GM21737 (cell line): ENCODE measurements around the gene TSNAXIP1.

Experiments used
- ATAC-seq: cut with Tn5 transposase; IDR thresholded peaks from one replicate; pipeline ENCODE4 v1.9.1; 2021; ENCODE audit warnings: mild to moderate bottlenecking, moderate library complexity; ENCODE audit not compliant: unreplicated experiment

Gene TSNAXIP1, protein sequence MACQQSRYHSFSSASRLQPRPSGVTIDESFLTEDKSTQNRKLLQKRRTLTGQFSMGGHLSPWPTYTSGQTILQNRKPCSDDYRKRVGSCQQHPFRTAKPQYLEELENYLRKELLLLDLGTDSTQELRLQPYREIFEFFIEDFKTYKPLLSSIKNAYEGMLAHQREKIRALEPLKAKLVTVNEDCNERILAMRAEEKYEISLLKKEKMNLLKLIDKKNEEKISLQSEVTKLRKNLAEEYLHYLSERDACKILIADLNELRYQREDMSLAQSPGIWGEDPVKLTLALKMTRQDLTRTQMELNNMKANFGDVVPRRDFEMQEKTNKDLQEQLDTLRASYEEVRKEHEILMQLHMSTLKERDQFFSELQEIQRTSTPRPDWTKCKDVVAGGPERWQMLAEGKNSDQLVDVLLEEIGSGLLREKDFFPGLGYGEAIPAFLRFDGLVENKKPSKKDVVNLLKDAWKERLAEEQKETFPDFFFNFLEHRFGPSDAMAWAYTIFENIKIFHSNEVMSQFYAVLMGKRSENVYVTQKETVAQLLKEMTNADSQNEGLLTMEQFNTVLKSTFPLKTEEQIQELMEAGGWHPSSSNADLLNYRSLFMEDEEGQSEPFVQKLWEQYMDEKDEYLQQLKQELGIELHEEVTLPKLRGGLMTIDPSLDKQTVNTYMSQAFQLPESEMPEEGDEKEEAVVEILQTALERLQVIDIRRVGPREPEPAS

DNA sequence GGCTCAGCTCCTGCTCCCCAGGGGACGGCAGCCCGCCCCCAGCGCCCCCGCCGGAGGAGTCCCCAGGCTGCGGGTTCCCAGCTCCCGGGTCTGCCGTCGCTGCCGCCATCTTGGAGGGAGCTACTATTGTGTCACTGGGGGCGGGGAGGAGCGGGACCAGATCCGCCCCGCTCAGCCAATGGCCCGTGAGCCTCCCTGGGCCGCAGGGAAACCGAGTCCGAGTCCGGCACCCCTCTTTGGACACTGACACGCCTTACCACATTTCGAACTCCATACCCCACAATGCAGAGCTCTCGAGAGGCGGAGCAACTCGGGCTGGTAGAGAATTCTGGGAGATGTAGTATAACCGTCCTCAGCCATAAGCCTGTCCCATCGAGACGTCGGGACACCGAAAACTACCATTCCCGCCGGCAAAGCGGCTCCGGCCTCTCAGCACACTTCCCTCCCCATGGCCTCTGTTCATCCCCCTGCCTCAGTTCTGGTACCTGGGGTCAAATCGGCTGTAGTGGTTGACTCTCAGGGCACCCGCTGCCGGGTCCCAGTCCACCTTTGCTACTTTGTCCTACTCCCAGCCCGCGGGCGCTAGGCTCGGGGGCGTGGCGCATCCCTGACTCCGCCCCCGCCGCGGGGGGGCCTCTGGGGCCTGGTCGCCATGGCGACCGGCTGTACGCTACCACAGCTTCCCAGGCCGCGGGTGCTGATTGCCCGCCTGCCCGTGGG, at the start of gene TSNAXIP1, which contains the start of gene RANBP10:
TSNAXIP1 (plus strand) TSS at position 462 of the 720 bp plus-strand sequence. CDS start 261 bp downstream, outside the sequence.
RANBP10 (minus strand) TSS at position 133 of the 720 bp plus-strand sequence; CDS start at position 109, 24 bp downstream.
- ATAC-seq = peak; percentile 91

GRCh38 chr16:67758006-67758405, 48.7 kb upstream of the TSNAXIP1 start:
- ATAC-seq = no peak

- no peak for ATAC-seq
These were observed 47.7 kb upstream of the TSNAXIP1 start for GRCh38 chr16:67758966-67759365.

DNA sequence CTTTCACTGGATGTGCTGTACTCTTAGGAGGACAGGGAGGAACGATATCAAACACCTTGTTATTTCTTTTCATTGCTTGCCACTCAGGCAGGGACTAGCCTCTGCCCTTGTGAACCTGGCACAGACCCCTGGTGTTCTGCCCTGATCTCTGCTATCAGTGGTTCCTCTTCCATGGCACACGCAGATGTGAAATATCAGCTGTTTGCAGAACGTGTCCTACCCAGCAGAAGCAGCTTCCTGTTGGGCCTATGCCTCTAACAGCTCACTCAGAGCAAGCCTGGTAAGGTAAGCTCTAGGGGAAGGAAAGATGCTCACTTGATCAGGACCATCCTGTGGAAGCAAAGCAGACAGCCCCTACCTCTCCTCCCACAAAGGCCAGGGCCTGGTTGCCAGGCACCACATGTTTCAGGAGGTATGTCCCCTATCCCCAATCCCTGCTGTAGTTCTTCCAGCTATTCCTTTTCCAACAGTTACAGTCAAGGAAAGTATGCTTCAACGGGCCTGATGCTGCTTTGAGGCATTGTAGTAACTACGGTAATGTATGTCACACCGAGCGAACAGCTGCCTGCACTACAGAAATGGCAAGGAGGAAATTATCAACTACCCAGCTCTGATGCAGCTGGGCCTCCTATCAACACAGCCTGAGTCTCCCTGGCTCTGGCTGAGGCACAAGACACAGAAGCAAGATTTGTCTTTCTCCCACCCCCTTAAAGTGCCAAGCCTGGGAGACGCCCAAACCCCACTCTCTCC, 46.3 kb upstream of the TSNAXIP1 start:
- no peak for ATAC-seq

DNA sequence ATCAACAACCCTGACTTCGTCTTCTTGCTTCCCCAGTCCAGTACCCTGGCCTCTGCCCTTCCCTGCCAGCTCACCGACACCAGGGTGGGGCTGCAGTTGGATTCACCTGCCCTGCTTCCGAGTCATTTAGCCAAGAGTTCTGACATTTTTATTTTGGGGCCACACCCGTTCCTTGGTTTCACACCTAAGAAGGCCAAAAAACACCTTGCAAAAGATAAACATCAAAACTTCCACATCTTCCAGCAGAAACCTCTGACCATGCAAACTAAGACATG, 45.8 kb upstream of the TSNAXIP1 start:
- no peak for ATAC-seq

DNA sequence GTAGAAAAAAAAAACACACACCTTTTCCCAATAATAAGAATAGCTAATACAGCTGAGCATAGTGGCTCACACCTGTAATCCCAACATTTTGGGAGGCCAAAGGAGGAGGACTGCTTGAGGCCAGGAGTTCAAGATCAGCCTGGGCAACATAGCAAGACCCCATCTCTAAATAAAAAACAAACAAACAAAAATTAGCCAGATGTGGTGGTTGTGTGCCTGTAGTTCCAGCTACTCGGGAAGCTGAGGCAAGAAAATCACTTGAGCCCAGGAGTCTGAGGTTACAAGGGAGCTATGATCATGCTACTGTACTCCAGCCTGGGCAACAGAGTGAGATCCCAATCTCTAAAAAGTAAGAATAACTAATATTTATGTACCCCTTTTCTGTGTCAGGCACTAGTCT, 44.8 kb upstream of the TSNAXIP1 start:
- ATAC-seq = no peak

GRCh38 chr16:67762385-67762784, 44.3 kb upstream of the TSNAXIP1 start:
- ATAC-seq = no peak

DNA sequence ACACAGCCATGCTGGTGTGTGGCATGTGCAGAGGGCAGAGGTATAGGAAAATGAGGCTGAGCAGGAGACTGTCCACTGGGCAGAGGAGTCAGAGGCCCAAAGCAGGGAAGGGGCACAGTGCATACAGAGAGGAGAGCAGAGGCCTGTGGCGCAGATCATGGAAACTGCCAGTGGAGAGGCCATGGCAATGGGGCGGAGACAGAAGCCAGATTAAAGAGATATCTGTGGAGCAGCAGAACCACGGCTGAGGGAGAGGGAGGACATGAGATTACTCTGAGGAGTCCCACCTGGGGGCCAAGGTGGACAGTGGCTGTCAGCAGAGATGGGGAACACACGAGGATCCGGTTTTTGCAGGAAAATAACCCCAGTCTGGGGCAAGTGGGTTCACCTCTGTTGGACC, 43.6 kb upstream of the TSNAXIP1 start:
- ATAC-seq = no peak

GRCh38 chr16:67764158-67764667, 42.5 kb upstream of the TSNAXIP1 start:
- no peak for ATAC-seq

- ATAC-seq = no peak
These were observed 40.4 kb upstream of the TSNAXIP1 start for GRCh38 chr16:67766291-67766690.

DNA sequence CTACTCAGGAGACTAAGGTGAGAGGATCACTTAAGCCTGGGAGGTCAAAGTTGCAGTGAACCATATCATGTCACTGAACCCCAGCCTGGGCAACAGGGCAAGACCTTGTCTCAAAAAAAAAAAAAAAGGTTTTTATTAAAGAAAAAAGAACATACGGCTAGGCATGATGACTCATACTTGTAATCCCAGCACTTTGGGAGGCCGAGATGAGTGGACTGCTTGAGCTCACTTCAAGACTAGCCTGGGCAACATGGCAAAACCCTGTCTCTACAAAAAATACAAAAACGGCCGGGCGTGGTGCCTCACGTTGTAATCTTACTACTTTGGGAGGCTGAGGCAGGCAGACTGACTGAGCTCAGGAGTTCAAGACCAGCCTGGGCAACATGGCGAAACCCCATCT, 38.7 kb upstream of the TSNAXIP1 start:
- no peak for ATAC-seq

- ATAC-seq = no peak
These were observed 36.2 kb upstream of the TSNAXIP1 start for GRCh38 chr16:67770346-67770991.

DNA sequence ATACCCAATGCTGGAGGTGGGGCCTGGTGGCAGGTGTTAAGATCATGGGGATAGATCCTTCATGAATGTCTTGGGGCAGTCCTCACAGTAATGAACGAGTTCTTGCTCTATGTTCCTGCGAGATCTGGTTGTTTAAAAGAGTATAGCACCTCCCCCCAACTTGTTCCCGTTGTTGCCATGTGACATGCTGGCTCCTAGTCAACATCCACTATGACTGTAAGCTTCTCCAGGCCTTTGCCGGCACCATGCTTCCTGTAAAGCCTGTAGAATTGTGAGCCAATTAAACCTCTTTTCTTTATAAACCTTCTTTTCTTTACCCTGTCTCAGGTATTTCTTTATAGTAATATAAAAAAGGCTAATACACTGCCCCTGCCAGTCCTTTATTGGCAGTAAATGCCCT, 33.6 kb upstream of the TSNAXIP1 start:
- no peak for ATAC-seq

DNA sequence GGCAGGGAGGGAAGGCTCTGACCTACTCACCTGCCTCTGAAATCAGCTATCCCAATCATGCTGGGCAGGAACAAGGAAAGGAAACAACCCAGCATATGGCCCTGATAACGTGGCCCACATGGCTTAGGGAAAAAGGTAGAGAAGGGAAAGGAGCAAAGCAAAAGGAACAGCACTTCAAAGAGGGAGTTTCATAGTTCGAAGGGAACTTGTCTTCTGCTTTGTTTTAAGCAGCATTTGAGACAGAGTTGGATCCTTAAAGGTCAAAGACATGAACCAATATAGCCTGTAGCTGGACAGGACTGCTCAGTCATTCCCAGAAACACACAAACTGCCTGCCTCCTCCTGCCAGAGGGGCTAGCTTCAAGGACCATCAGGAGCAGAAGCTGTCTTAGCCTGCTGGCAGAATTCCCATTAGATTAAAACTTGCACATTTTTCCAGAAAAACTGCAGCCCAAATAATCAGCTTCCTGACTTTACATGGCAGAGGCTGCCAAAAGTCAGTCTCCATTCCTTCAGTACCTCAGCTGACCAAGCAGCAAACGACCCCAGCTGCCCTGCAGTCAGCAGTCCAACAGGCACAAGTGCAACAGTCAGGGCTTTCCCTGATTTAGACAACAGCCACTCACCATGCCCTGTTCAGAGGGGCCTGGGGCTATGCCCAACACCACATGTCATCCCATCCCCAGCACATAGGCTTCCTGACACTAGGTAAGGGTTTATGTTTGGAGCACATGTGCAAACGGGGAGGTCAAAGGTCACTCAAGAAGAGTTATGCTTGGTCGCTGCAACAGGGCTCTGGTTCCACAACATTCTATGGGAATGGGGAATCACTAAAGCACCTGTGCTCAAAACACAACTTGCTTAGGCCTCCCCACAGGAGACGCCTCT, 32.9 kb upstream of the TSNAXIP1 start:
- ATAC-seq = no peak

- no peak for ATAC-seq
These were observed 32.2 kb upstream of the TSNAXIP1 start for GRCh38 chr16:67774457-67774853.

- ATAC-seq = no peak
These were observed 31.4 kb upstream of the TSNAXIP1 start for GRCh38 chr16:67775273-67775672.

- no peak for ATAC-seq
These were observed 27.3 kb upstream of the TSNAXIP1 start for GRCh38 chr16:67779256-67780014.

DNA sequence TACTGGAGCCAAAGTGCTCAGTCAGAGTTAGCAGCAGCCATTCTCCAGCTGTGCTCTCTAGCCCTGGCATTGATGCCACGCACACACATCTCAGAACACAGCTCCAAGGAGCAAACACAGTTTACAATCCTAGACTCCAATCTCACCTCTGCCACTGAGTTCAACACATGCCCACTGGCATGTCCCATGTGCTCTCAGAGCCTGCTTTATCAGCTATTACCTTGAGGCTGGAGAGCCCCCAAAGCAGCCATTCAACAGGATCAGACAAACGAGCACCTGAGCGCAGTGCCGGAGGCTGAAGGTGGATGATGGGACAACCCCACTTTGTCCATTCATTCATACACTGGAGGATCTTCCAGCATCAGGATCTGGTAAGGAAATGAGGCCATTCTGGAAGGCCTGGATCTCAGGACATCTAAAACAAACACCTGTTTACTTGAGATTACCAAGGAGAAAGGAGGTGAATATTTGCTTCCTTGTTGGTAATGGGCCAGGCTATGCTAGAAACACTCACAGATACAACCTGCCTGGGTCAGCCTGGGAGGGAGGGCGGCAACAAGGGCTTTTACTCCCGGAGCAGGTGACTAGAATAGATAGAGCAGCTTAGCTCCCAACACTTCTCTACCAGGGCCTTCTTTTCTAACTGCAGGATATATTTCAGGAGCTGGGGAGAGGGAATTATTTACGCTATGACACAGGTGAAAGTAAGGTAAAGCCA, 25.7 kb upstream of the TSNAXIP1 start:
- no peak for ATAC-seq
